K562 (cell line): ENCODE data around the gene PACS2.

Experiments
- ARNT ChIP-seq, 2 experiments: fragments of 450-650 bp; IDR thresholded peaks; 2 replicates each; pipeline ENCODE4 v1.6.1; 2016; ENCODE audit warnings: mild to moderate bottlenecking in 1 of 2
- ATF4 ChIP-seq: fragments of 450-650 bp; formaldehyde crosslinking; IDR thresholded peaks from 2 replicates; pipeline ENCODE4 v1.4.0; 2022; ENCODE audit warnings: mild to moderate bottlenecking, moderate library complexity
- C11orf30 ChIP-seq: fragments of 450-650 bp; IDR thresholded peaks from 2 replicates; pipeline ENCODE4 v1.6.1; 2016; ENCODE audit warnings: low read depth, mild to moderate bottlenecking
- CHD2 ChIP-seq: IDR thresholded peaks from 2 replicates; pipeline ENCODE4 v1.6.1; 2011; ENCODE audit warnings: low read depth, low read length
- CTCF ChIP-seq, 3 experiments: IDR thresholded peaks in 2 of 3; conservative IDR thresholded peaks in 1 of 3; 2 replicates each; pipeline ENCODE4 v1.5.1; 2011 to 2012; ENCODE audit warnings: low read length in 3 of 3, mild to moderate bottlenecking in 3 of 3, control low read depth in 2 of 3, improper control_type of control experiment in 1 of 3, inconsistent platforms in 1 of 3, low read depth in 1 of 3, mixed read lengths in 1 of 3, moderate library complexity in 1 of 3; ENCODE audit not compliant: insufficient read depth in 2 of 3
- EGR1 ChIP-seq: fragments of 450-650 bp; conservative IDR thresholded peaks from 2 replicates; pipeline ENCODE4 v1.6.1; 2017; ENCODE audit warnings: mild to moderate bottlenecking
- HNRNPH1 ChIP-seq: fragments of 200-400 bp; formaldehyde crosslinking; optimal IDR thresholded peaks from 2 replicates; pipeline ENCODE3; 2017; ENCODE audit warnings: low read depth, mild to moderate bottlenecking, low read length, moderate library complexity
- JUND ChIP-seq, 2 experiments: IDR thresholded peaks; 2 replicates in 1 of 2; 3 replicates in 1 of 2; pipeline ENCODE4 v1.6.1; 2011; ENCODE audit warnings: borderline replicate concordance in 2 of 2, low read depth in 2 of 2, low read length in 2 of 2, improper control_type of control experiment in 1 of 2, missing biosample characterization in 1 of 2, missing genetic modification characterization in 1 of 2, missing genetic modification reagents in 1 of 2
- MAZ ChIP-seq, 2 experiments: fragments of 450-650 bp in 1 of 2; sonication (generic) in 1 of 2; formaldehyde crosslinking; IDR thresholded peaks in 1 of 2; conservative IDR thresholded peaks in 1 of 2; 2 replicates each; pipeline versions ENCODE4 v1.4.0 to v1.5.0; 2020; ENCODE audit warnings: mild to moderate bottlenecking in 1 of 2, missing genetic modification reagents in 1 of 2
- MLX ChIP-seq, 2 experiments: fragments of 450-650 bp in 1 of 2; sonication (generic) in 1 of 2; formaldehyde crosslinking; conservative IDR thresholded peaks; 2 replicates each; pipeline versions ENCODE4 v1.4.0 to v1.8.1; 2020 to 2022; ENCODE audit warnings: mild to moderate bottlenecking in 1 of 2, missing genetic modification reagents in 1 of 2
- TBL1XR1 ChIP-seq, 2 experiments: IDR thresholded peaks; 2 replicates each; pipeline ENCODE4 v1.6.1; 2012; ENCODE audit warnings: improper control_type of control experiment in 2 of 2, low read length in 2 of 2, mild to moderate bottlenecking in 1 of 2

- no peak for TF ChIP-seq ARNT (IDR thresholded peaks at IDR 0.05)
- no peak for TF ChIP-seq TBL1XR1 (IDR thresholded peaks at IDR 0.05; ENCODE audit: low read length in 2 of 2)
- no peak for TF ChIP-seq JUND (IDR thresholded peaks at IDR 0.05; ENCODE audit: borderline replicate concordance, low read depth, low read length)
- no peak for TF ChIP-seq JUND (tag; IDR thresholded peaks at IDR 0.05; ENCODE audit: borderline replicate concordance, low read depth, low read length)
- no peak for TF ChIP-seq EGR1
- TF ChIP-seq ATF4 (CRISPR knock-in tag) = no peak
- no peak for TF ChIP-seq MAZ (CRISPR knock-in tag; conservative IDR thresholded peaks at IDR 0.05 in 1 of 2, IDR thresholded peaks at IDR 0.05 in 1 of 2)
- no peak for TF ChIP-seq MLX (CRISPR knock-in tag; conservative IDR thresholded peaks at IDR 0.05)
- TF ChIP-seq HNRNPH1 = no peak
- no peak for TF ChIP-seq C11orf30
- TF ChIP-seq CTCF (IDR thresholded peaks at IDR 0.05 in 2 of 3, conservative IDR thresholded peaks at IDR 0.05 in 1 of 3; ENCODE audit: insufficient read depth in 2 of 3, low read depth in 1 of 3, low read length in 3 of 3) = no peak
- TF ChIP-seq CHD2 = no peak
Measured at GRCh38 chr14:105415481-105416428, 101.2 kb downstream of the PACS2 start.
